Measurements from ENCODE around the gene B9D2.
"Not testable (repeated sequence)": the region's sequence is repeated elsewhere in the genome, so short reads cannot be mapped to it uniquely, and the experiment has no call there.

B9D2 gene

DNA sequence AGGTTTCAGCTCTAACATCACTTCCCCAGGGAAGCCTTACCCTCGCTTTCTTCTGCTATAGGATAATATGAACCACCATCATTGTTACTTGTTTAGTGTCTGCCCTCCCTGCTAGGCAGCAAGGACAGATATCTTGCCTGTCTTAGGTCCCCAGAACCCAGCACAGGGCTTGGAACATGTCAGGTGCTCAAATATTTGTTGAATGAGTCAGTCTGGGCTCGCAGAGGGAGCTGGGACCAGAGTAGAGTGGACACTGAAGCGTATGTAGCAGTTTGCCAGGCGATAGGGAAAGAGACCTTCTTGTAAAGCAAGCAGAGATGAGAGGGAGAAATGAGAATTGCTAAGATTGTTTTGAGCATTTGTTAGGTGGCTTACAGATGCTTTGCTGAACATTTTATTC lies 45.3 kb upstream of the B9D2 start:
- no peak for DNase-seq (ENCODE audit: low read depth, low spot score)
- ChIA-PET CTCF (no interaction called here), POLR2A (interaction anchor here (0.6 kb wide), 1 partner anchor 140 kb away, joined by 6 read pairs; no protein-coding TSS in a partner anchor)
- TF ChIP-seq, protein P1, sequence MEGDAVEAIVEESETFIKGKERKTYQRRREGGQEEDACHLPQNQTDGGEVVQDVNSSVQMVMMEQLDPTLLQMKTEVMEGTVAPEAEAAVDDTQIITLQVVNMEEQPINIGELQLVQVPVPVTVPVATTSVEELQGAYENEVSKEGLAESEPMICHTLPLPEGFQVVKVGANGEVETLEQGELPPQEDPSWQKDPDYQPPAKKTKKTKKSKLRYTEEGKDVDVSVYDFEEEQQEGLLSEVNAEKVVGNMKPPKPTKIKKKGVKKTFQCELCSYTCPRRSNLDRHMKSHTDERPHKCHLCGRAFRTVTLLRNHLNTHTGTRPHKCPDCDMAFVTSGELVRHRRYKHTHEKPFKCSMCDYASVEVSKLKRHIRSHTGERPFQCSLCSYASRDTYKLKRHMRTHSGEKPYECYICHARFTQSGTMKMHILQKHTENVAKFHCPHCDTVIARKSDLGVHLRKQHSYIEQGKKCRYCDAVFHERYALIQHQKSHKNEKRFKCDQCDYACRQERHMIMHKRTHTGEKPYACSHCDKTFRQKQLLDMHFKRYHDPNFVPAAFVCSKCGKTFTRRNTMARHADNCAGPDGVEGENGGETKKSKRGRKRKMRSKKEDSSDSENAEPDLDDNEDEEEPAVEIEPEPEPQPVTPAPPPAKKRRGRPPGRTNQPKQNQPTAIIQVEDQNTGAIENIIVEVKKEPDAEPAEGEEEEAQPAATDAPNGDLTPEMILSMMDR (IDR thresholded peaks at IDR 0.05; ENCODE audit: insufficient read depth, low read length, missing control alignments): no peak
- H3K4me3 ChIP-seq (ENCODE audit: low read depth, low read length): no peak overlapping the region

DNA sequence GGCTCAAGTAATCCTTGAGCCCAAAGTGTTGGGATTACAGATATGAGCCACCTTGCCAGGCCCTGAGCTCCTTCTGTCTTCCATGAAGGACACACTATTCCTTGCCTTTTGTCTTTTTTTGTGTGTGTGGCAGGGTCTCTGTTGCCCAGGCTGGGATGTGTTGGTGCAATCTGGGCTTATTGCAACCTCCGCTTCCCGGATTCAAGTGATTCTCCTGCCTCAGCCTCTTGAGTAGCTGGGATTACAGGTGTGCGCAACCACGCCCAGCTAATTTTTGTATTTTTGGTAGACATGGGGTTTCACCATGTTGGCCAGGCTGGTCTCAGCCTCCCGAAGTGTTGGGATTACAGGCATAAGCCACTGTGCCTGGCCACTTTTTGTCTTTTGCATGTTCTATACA lies 44.9 kb upstream of the B9D2 start:
- DNase-seq (ENCODE audit: low read depth, low spot score); H3K4me3 ChIP-seq (ENCODE audit: low read depth, low read length); POLR2A ChIA-PET; CTCF ChIA-PET: not testable (repeated sequence)

DNA sequence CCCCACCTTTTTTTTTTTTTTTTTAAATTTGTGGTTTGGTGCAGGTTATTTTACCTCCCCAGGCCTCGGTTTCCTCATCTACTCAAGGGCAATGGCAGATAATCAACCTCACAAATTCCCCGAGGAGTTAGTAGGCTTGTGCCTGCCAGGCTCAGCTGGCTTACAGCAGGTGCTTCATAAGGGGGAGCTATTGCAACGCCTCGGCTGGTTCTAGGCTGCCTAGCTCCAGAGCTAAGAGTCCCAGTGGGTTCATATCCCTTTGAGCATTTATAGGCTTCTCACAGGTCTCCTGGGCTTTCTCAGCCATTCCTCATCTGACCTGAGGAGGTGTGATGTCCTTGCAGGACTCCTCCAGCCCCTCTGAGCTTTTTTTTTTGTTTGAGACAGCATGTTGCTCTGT lies 44.3 kb upstream of the B9D2 start:
- ChIA-PET CTCF (no interaction called here), POLR2A (no interaction called here)
- H3K4me3 ChIP-seq (ENCODE audit: low read depth, low read length): no peak overlapping the region
- no peak for DNase-seq (ENCODE audit: low read depth, low spot score)
- TF ChIP-seq, protein P1 (IDR thresholded peaks at IDR 0.05; ENCODE audit: insufficient read depth, low read length, missing control alignments): no peak

DNA sequence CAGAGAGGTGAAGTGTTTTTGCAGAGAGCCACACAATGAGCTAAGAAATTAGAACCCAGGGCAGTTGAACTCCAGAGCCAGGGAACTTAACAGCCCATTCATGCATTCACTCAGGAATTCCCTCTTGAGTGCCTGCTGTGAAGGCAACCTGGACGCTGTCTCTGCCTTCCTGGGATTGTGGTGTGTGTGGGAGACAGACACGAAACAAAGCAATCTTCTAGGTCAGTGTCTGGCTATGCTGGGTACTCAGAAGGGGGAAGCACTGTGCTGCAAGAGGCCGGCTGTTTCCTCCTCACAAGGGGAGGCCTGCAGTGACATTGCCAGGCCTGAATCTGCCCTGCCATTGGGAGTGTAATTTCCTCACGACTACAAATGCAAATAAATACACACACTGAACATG lies 43.3 kb upstream of the B9D2 start:
- H3K4me3 ChIP-seq (ENCODE audit: low read depth, low read length): no peak overlapping the region
- POLR2A ChIA-PET: no interaction called here
- DNase-seq (ENCODE audit: low read depth, low spot score): no peak
- CTCF ChIA-PET: no interaction called here
- TF ChIP-seq, protein P1 (IDR thresholded peaks at IDR 0.05; ENCODE audit: insufficient read depth, low read length, missing control alignments): no peak

DNA sequence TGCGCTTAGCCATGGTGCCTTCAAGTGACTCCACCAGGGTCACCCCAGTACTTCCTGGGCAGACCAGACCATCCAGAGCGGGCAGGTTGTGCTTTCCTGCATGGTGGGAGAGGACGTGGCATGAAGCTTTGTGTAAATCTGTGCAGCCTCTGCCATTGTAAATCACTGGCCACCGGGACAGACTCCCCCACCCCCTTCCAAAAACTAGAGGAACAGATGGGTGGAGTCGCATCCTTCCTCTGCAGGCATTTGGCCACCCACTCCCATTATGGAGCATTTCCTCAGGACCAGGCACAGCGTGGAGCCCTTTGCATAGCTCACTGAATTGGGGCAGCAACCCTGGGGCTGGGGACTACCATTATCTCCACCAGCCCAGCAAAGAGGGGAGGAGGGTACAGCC lies 41.8 kb upstream of the B9D2 start:
- no peak overlapping the region for H3K4me3 ChIP-seq (ENCODE audit: low read depth, low read length)
- ChIA-PET CTCF (no interaction called here), POLR2A (no interaction called here)
- TF ChIP-seq, protein P1 (IDR thresholded peaks at IDR 0.05; ENCODE audit: insufficient read depth, low read length, missing control alignments): no peak
- DNase-seq (ENCODE audit: low read depth, low spot score): no peak

DNA sequence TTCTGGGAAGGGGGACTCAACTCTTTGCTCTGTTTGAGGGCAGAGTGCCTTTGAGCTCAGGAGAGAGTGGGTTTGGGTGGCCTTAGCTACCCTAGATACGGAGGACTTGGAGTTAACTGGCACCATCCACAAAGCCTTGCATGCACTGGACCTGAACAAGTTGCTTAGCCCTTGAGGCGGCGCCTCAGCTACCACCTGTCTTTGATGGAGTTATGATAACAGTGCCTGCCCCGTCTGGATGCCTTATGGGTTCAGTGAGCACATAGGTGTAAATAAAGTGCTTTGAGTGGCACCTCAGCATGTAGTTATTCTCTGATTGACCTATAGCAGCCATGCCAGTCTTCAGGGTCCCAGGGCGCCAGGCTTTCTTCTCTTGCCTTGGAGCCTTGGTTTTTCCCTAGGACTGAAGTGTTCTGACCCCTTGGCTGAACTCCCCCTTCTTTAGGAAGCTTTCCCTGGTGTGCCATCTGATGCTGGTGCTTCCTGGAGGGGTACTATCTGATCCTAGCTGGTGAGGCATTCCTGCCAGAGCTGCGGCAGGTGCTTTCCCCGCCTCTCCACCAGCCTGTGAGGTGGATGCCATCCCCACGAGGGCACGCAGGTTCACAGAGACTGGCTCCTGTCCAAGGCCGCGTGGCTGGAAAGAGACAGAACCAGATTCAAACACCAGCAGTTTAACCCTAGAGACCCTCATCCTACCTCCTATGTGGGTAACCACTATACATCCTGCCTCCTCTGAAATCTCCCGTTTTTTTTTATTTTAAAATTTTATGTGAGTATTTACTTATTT lies 39.4 kb upstream of the B9D2 start:
- POLR2A ChIA-PET: no interaction called here
- CTCF ChIA-PET: no interaction called here

More for the DNA sequence above, 39.4 kb upstream of the B9D2 start:
- H3K4me3 ChIP-seq (ENCODE audit: low read depth, low read length): no peak overlapping the region
- TF ChIP-seq, protein P1 (IDR thresholded peaks at IDR 0.05; ENCODE audit: insufficient read depth, low read length, missing control alignments): no peak
- no peak for DNase-seq (ENCODE audit: low read depth, low spot score)

All from AG04449 (cell line).